Neural crest cell (in vitro differentiated cells): ENCODE measurements around the gene ZFP92. TPM values are rescaled to one million over a fixed set of nuclear protein-coding genes. Genes with fewer than 3 reads are reported as not detected.

Source experiments
- DNase-seq: peaks from one replicate; pipeline ENCODE4 v3.0.0; 2021; ENCODE audit warnings: low read depth, mixed read lengths, low spot score
- H3K27ac Mint-ChIP-seq: one replicate; pipeline ENCODE4 v1.8.0; 2021; ENCODE audit warnings: mild to moderate bottlenecking, mixed read lengths; ENCODE audit not compliant: unreplicated experiment
- H3K27me3 Mint-ChIP-seq: 2 replicates; pipeline ENCODE4 v1.8.0; 2021; ENCODE audit warnings: low read depth, mild to moderate bottlenecking, mixed read lengths
- H3K36me3 Mint-ChIP-seq: 2 replicates; pipeline ENCODE4 v1.8.0; 2021; ENCODE audit warnings: low read depth, mild to moderate bottlenecking, mixed read lengths
- H3K4me1 Mint-ChIP-seq: 2 replicates; pipeline ENCODE4 v1.8.0; 2021; ENCODE audit warnings: mixed read lengths
- H3K4me3 Mint-ChIP-seq: one replicate; pipeline ENCODE4 v1.8.0; 2021; ENCODE audit warnings: mild to moderate bottlenecking, mixed read lengths
- H3K9me3 Mint-ChIP-seq: 2 replicates; pipeline ENCODE4 v1.8.0; 2021; ENCODE audit warnings: mixed read lengths
- CTCF ChIP-seq: fragments of 200-600 bp; sonication (generic); conservative IDR thresholded peaks from 2 replicates; pipeline ENCODE4 v1.5.0; 2021; ENCODE audit warnings: antibody characterized with exemption, mild to moderate bottlenecking
- total RNA-seq: library from RNA; stranded (reverse); gene quantifications from 2 replicates; pipeline ENCODE4 v1.2.1, GENCODE V29; 2021

The ZFP92 gene
- total RNA-seq, 1 donor from 2014 or later = 0.23 TPM

- no peak for TF ChIP-seq CTCF
- Mint-ChIP-seq H3K27ac (no peak overlapping the region), H3K27me3 (peaks cover 23% of the 10 kb centered on the region), H3K9me3 (peaks cover 10% of the 10 kb centered on the region), H3K36me3 (no peaks in the 10 kb centered on the region), H3K4me3 (no peak overlapping the region), H3K4me1 (peaks cover 7% of the 10 kb centered on the region)
- DNase-seq = no peak
These were observed 4.4 kb upstream of the ZFP92 start for GRCh38 chrX:153406903-153407302.

- no peak for DNase-seq
- no peak for TF ChIP-seq CTCF
- H3K27ac Mint-ChIP-seq = no peak overlapping the region
- H3K27me3 Mint-ChIP-seq = peaks cover 28% of the 10 kb centered on the region
- H3K4me3 Mint-ChIP-seq = no peak overlapping the region
- H3K9me3 Mint-ChIP-seq = peaks cover 6% of the 10 kb centered on the region
- peaks cover 7% of the 10 kb centered on the region for H3K4me1 Mint-ChIP-seq
- no peaks in the 10 kb centered on the region for H3K36me3 Mint-ChIP-seq
These were observed 3.5 kb upstream of the ZFP92 start for GRCh38 chrX:153407736-153408135.

- peaks cover under 1% of the 10 kb centered on the region for H3K9me3 Mint-ChIP-seq
- no peak for TF ChIP-seq CTCF
- peaks cover 22% of the 10 kb centered on the region for H3K27me3 Mint-ChIP-seq
- peaks cover 7% of the 10 kb centered on the region for H3K4me1 Mint-ChIP-seq
- H3K27ac Mint-ChIP-seq = no peak overlapping the region
- DNase-seq = no peak
- H3K4me3 Mint-ChIP-seq = no peak overlapping the region
- H3K36me3 Mint-ChIP-seq = no peaks in the 10 kb centered on the region
These were observed 3.0 kb upstream of the ZFP92 start for GRCh38 chrX:153408221-153408721.

- Mint-ChIP-seq H3K4me3 (no peak overlapping the region), H3K27ac (no peak overlapping the region), H3K36me3 (no peaks in the 10 kb centered on the region), H3K27me3 (peaks cover 21% of the 10 kb centered on the region), H3K4me1 (peaks cover 7% of the 10 kb centered on the region), H3K9me3 (no peaks in the 10 kb centered on the region)
- no peak for DNase-seq
- no peak for TF ChIP-seq CTCF
These were observed 2.4 kb upstream of the ZFP92 start for GRCh38 chrX:153408871-153409351.

- Mint-ChIP-seq H3K4me3 (no peak overlapping the region), H3K9me3 (no peaks in the 10 kb centered on the region), H3K27ac (no peak overlapping the region), H3K27me3 (peaks cover 19% of the 10 kb centered on the region), H3K4me1 (peaks cover 7% of the 10 kb centered on the region), H3K36me3 (no peaks in the 10 kb centered on the region)
- TF ChIP-seq CTCF = no peak
- DNase-seq = no peak
These were observed 1.7 kb upstream of the ZFP92 start for GRCh38 chrX:153409414-153410101.
